DMS53 treated with DMSO at 0.1 percent for 48 hours (cell line): ENCODE measurements around the gene IGFL1.
"Not testable (repeated sequence)": the region's sequence is repeated elsewhere in the genome, so short reads cannot be mapped to it uniquely, and the experiment has no call there.

Experiments
- DNase-seq: peaks from one replicate; lab custom pipeline; 2025; ENCODE audit not compliant: unreplicated experiment; lab: John Stamatoyannopoulos, UW

Gene IGFL1

GRCh38 chr19:46229442-46229841 lies at the start of gene IGFL1:
Gene IGFL1, plus strand, starts transcription at chr19:46229742. Its CDS starts 33 bp downstream, at chr19:46229775.
- no peak for DNase-seq

DNA sequence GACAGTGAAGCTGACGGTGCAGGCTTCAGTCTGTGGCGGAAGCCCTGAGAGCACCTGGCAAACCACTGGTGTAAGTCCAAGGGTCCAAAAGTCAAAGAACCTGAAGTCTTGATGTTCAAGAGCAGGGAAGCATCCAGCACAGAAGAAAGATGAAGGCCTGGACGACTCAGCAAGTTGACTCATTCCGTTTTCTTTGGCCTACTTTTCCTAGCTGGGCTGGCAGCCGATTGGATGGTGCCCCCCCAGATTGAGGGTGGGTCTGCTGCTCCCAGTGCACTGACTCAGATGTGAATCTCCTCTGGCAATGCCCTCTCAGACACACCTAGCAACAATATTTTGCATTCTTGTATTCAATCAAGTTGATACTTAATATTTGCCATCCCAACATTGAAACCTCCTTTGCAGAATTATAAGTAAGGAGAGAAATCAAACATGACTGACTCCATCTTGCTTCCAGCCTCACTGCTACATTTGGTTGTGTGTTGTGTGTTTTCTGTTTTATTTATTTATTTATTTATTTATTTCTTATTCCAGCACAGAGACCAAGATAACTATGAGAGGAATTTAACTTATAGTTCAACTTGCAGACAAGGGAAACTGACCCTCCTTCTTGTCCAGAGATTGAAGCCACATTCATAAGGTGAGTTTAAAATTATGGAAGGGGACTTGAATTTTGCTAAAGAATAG lies 48.7 kb upstream of the IGFL1 start:
- DNase-seq = no peak

GRCh38 chr19:46181388-46181779 lies 48.2 kb upstream of the IGFL1 start:
- no peak for DNase-seq

DNA sequence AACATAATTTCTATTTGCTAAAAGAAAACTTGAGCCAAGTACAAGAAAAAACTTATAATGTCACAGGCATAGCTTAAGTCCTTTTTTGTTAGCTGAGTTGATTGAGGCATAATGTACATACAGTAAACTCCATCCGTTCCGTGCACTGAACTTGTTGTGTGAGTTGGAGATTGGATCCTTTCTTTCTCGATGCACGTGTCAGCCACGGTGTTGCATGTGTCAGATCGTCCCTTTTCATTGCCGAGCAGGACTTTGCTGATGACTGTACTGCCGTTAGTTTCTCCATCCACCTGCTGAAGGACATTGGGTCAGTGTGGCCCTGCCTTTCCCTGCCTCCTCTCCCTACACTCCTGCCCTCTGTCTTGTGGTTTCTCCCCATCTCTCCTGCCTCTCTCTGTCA lies 47.1 kb upstream of the IGFL1 start:
- DNase-seq = no peak

GRCh38 chr19:46184775-46185710 lies 44.5 kb upstream of the IGFL1 start:
- not testable (repeated sequence) for DNase-seq

GRCh38 chr19:46186101-46186716 lies 43.3 kb upstream of the IGFL1 start:
- no peak for DNase-seq

DNA sequence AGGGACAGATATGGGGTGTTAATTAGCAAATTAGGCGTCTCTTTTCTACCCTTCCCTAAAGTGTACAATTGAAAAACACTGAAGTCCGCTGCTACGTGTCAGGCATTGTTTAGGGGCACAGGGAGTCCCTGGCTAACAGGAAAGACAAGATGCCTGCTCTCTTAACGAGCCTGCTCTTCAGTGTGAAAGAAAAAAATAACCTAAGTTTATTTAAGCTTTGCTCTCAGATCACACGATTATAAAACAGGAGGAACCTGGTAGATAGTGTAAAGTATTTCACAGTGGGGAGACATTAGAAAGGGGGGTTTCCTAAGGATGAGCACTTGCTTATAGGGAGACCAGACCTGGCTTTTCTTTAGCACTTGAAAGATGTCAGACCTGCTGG lies 42.8 kb upstream of the IGFL1 start:
- DNase-seq = no peak

DNA sequence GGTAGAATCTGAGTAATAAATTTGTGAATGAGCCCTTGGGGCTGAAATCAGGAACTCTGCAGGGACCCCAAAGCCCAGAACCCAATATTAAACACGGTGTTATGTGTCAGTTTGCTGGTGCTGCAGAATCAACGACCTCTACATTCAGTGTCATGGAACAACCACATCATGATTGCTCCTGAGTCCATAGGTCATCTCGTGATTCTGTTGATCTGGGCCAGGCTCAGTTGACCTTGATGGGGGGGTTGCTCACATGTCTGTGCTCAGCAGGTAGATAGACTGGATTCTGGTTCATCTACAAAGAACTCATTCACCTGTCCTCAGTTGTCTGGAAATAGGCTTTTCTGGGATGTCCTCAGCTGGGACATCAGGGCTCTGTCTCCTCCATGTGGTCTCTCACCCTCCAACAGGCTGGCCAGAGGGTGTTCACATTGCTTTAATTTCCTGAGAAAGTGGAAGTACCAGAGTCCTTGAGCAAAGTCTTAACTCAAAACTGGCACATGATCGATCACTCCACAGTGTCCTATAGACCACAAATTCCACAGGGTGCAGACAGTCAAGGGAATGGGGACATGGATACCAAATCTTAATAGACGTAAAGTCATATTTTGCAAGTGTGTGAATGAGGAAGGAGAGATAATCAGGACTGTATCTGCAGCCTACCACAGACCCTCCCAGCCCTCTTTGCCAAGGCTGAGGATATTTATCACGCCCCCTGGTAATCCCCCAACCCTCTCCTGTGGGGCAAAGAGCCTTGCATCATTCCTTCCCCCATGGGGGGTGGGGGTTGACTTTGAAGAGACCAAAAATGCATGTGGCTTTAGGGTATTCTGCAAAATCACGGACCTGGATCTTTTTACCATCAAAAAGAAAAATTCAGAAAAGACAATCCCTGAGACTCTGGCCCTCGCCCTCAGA lies 39.3 kb upstream of the IGFL1 start:
- DNase-seq = no peak

DNA sequence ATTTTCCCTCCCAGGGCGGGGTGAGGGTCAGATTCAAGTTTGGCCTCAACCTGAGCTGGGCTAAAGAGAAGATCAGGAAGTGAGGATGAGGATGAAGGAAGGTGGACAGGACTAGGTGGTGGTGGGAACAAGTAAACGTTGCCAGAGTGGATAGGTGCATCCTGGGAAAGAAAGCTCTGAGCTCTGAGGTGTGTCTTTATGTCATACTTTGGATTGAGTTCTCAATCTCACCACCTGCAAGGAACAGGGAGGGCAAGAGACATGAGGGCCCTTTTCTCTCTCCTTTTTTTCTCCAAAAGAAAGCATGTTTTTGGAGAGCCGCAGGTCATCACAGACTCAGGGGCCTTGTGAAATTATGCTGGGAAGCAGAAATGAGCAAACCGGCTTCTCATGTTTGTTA lies 38.2 kb upstream of the IGFL1 start:
- DNase-seq = no peak

GRCh38 chr19:46191972-46192371 lies 37.6 kb upstream of the IGFL1 start:
- no peak for DNase-seq

DNA sequence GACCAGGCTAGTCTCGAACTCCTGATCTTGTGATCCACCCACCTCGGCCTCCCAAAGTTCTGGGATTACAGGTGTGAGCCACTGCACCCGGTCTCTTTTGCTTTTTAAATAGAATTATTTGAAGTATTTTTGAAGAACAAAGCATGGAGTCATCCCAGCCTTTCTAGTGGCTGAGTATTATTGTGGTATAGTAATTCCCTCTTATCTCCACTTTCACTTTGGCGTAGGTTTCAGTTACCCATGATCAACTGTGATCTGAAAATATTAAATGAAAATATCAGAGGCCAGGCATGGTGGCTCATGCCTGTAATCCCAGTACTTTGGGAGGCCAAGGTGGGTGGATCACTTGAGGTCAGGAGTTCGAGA lies 36.9 kb upstream of the IGFL1 start:
- DNase-seq = not testable (repeated sequence)

GRCh38 chr19:46192992-46193650 lies 36.4 kb upstream of the IGFL1 start:
- DNase-seq = peak; percentile 42

DNA sequence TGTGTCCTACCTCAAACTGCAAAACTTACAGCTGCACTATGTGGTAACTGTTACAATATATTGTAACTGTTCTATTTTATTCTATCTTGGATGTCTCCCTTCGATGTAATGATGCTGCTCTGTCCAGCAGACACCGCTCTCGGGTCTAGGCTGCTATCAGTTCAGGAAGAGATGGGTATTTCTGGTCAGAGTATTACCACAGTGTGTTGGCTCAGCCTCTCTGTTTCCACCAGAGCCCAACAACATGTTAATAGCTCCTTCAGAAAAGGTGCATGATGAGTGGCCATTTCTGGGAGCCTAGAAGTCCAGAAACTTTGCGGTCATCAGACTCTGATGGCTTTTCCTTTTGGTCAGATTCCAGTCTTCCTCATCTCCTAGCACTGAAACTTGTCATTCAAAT lies 35.9 kb upstream of the IGFL1 start:
- DNase-seq = no peak

DNA sequence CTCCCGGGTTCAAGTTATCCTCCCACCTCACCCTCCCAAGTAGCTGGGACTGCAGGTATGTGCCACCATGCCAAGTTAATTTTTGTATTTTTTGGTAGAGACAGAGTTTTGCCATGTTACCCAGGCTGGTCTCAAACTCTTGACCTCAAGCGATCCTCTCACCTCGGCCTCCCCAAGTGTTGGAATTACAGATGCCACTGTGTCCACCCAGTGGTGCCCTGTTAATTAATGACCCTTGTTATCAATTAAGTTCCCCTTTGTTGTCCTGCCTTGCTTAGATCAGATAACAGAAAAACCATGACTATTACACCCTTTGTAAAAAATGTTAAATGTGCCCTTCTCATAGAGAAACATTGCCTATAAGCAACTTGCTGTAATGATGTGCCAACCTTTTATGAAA lies 34.4 kb upstream of the IGFL1 start:
- no peak for DNase-seq

- not testable (repeated sequence) for DNase-seq
Observed at GRCh38 chr19:46195919-46196318, 33.6 kb upstream of the IGFL1 start.

- DNase-seq = no peak
Observed at GRCh38 chr19:46196410-46197124, 33.0 kb upstream of the IGFL1 start.

GRCh38 chr19:46197314-46198070 lies 32.0 kb upstream of the IGFL1 start:
- DNase-seq = no peak

DNA sequence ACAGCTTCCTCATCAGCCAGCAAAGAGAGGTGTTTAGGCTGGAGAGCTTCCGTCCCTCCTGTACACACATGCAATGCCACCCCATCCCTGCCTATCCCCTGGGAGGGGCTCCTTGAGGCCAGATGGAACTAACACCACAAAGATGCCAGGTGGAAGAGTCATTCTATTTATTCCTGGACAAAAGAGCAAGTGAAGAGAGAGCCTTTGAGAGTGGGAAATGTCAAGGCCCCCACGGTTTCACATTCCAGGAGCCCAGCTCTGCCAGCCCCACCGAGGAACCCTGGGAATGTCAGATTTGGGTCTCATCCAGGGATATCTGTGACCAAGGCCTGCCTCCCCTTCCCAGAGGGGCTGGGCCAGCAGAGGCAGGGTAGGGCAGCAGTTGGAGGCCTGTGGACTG lies 30.8 kb upstream of the IGFL1 start:
- DNase-seq = no peak
